Stimulated activated CD4-positive, alpha-beta T cell treated with anti-CD3 and anti-CD28 coated beads, Interleukin-12 subunit alpha, Interleukin-12 subunit beta, amount 100 ng/mL, for 24 hours (primary cell): ENCODE data around the gene EIF4E2.

Experiments used
- DNase-seq, 2 experiments: peaks; one replicate each; pipeline ENCODE4 v3.0.0-alpha.2; 2020; ENCODE audit warnings: low read depth in 2 of 2

The EIF4E2 gene

GRCh38 chr2:232550354-232551249, at the start of gene EIF4E2, which contains the start of gene TIGD1:
EIF4E2 (plus strand) TSS chr2:232550689; CDS start chr2:232550725, 36 bp downstream.
TIGD1 (minus strand) TSS chr2:232550557; CDS start chr2:232549882, 675 bp downstream.
- peak; percentile 86 to 90 for DNase-seq

GRCh38 chr2:232501331-232501771, 49.1 kb upstream of the EIF4E2 start:
- no peak for DNase-seq

DNA sequence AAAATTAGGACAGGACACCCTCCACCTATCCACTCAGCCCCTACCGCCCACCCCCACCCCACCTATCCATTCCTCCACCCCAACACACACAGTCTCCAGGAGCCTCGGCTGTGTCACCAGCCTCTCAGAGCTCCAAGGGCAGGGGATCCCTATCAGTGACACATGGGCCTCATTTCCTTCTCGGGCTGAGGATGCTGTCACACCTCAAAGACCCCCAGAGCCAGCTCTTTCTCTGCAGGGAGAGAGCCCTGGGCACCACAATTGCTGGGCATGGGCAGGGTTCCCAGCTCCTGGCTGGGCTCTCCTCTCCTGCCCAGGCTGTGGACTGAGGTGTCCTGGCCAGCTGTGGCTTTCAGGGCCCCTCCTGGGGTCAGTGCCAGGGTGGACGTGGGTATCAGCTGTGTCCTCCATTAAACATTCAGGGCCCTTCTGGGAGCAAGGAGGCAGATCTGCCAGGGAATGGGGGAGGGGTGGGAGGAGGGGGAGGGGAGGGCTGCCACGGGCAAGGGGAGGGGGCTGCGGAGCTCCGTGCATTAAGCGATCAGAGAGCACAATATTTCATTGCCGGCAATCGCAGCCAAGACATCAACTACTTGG, 48.6 kb upstream of the EIF4E2 start:
- no peak for DNase-seq

GRCh38 chr2:232502511-232502910, 48.0 kb upstream of the EIF4E2 start:
- no peak for DNase-seq

- DNase-seq = no peak
These were observed 47.3 kb upstream of the EIF4E2 start for GRCh38 chr2:232502911-232503808.

DNA sequence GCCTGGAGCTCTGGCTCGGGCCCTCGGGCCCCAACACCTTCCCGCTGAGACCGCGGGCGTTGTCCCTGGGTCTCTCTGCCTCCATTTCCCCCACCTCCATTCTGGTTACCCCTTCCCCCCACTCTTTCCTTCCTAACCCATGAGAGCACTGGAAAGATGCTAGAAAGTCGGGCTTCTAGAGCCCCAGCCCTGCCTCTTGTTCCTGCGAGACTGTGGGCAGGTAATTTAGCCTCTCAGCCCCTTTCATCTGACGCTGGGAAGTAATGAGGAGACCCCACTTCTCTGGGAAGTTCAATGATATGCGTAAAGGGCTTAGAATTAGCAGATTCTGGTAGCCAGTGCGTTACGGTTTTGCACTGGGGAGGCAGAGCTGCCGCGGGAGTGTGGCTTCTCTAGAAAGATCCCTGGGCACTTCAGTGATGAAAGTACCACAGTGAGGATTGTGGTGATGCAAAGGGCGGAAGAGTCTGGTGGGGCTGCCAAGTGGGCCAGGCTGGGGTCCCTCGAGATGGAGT, 46.6 kb upstream of the EIF4E2 start:
- no peak for DNase-seq

DNA sequence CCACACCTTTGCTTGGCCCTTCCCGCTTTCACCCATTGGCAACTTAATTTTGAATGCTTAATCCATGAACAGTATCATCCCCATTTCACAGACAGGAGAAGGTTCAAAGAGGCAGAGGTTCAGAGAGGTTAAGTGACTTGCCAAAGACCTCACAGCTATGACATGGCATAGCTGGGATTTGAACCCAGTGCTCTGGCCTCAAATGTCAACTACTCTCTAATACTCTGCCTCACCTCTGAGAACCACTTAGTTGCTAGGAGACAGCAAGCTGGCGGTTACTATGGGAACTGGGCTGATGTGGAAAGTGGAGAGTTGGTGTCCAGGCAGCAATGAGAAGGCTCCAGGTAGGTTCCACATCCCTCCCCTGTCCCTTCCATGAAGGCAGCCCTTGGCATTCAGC, 46.1 kb upstream of the EIF4E2 start:
- no peak for DNase-seq

DNA sequence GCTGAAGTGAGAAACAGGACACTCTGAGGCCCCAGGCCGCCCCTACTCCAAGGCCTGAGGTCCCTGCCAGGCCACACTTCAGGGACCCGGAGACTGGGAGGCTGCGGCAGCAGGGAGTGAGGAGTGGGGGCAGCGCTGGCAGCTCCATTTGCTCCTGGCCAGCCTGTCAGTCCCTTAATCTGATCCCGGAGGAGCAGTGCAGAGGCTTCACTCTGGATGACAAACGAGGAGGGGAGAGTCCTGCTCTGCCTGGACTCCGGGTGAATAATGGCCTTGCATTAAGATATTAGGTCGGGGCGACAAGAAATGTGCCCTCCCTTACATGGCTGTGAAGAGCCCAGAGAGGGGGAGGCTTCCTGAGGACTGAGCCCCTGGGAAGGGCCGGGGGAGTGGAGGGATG, 44.6 kb upstream of the EIF4E2 start:
- no peak for DNase-seq

DNA sequence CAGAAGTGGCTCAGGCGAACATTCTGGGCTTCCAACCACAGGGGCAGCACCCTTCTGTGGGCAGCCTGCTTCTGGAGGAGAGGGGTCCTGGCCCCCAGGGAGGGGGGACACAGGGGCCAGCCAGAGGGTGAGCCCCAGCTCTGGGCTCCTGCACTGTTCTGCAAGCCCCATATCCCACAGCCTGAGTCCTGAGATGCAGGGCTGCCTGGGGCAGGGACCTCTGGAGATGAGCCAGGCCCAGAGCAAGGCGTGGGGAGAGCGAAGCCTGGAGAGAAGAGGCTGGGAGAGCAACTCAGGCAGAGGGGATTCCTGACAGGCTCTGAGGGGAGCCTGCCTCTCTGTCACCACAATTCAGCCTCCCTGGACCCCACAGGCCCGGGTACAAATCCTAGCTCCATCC, 43.8 kb upstream of the EIF4E2 start:
- DNase-seq = no peak

DNA sequence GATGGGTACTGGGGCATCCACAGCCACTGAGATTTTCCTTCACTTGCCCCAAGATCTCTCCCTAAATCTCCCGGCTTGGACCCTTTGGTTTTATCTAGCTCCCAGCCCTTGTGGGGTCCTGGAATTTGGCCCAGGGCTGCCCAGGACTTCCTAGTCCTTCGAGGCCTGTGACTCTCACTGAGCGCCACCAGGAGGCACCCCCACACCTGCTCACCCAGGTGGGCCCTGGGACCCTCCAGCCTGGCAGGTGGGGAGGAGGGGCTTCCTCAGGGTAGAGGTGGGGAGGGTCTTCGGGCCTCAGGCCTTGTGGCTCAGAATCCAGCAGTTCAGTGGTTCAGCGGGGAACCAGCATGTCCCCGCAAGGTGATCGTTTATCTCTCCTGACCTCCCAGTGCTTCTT, 42.2 kb upstream of the EIF4E2 start:
- no peak for DNase-seq

DNA sequence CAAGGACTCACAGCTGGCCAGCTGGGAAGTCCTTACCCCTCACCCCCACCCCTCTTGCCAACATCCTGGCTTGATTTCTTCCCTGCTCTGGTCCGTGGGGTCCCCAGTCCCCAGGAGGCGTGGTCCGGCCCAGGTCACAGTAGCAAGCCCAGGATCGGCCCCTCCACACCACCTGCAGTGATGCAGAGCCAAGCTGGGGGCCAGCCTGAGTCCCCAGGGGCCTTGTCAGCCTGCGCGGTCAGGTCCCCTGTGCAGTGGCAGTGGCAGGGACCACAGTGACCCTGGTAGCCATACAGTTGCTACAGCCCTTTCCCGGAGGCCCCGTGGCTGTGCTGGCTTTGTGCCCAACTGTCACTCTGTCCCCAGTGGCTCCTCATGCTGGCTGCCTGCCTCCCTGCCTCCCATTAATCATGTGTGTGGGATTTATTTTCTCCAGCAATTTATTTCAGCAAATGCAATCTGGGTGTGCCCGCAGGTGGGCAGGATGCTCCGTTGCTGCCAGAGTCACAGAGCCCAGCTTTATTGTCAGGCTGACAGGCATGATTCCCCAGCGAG, 39.1 kb upstream of the EIF4E2 start:
- no peak for DNase-seq

DNA sequence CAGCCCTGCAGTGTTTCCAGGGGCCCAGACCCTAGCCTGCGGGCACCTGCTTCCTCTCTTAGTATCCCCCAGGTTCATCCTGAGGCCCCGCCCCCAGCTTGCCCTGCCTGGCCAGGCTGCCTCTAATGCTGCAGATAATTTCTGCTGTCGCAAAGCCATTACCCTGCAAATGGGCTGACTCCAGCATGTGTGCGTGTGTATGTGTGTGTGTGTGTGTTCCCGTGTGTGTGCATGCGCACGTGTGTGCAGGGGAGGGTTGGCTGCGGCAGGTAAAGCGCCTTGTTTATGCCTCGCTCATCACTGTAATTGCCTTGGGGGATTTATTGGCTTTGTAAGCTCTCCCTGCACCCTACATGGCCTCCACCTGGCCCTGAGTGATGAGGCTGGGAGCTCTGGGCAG, 37.9 kb upstream of the EIF4E2 start:
- no peak for DNase-seq

DNA sequence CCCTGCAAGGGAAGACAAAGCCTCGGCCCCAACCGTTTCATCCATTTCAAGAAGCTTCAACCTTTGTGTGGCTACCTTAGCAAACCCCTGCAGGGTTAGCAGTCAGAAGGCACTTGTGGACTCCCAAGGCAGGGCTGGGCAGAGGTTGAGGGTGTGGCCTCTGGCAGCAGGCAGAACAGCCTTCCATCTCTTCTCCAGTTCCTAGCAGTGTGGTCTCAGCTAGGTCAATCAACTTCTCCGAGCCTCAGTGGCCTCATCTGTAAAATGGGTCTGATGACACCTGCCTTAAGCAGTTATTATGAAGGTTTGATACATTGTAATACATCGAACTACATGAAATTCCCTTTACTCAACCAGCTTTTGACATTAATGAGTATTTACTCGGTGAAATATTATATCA, 37.1 kb upstream of the EIF4E2 start:
- no peak for DNase-seq

DNA sequence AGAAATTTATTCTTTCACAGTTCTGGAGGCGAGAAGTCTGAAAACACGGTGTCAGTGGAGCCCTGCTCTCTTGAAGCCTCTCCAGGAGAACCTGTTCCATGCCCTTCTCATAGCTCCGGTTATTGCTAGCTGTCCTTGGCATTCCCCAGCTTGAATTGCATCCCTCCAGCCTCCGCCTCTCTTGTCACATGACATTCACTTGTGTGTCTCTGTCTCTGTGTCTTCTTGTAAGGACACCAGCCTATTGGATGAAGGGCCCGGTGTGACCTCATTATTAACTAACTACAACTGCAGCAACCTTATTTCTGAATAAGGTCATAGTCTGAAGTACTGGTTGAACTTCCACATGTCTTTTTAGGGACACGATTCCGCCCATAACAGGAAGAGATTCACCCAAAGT, 34.9 kb upstream of the EIF4E2 start:
- no peak for DNase-seq

GRCh38 chr2:232516551-232516950, 33.9 kb upstream of the EIF4E2 start:
- DNase-seq = no peak

- no peak for DNase-seq
These were observed 31.6 kb upstream of the EIF4E2 start for GRCh38 chr2:232518844-232519243.

DNA sequence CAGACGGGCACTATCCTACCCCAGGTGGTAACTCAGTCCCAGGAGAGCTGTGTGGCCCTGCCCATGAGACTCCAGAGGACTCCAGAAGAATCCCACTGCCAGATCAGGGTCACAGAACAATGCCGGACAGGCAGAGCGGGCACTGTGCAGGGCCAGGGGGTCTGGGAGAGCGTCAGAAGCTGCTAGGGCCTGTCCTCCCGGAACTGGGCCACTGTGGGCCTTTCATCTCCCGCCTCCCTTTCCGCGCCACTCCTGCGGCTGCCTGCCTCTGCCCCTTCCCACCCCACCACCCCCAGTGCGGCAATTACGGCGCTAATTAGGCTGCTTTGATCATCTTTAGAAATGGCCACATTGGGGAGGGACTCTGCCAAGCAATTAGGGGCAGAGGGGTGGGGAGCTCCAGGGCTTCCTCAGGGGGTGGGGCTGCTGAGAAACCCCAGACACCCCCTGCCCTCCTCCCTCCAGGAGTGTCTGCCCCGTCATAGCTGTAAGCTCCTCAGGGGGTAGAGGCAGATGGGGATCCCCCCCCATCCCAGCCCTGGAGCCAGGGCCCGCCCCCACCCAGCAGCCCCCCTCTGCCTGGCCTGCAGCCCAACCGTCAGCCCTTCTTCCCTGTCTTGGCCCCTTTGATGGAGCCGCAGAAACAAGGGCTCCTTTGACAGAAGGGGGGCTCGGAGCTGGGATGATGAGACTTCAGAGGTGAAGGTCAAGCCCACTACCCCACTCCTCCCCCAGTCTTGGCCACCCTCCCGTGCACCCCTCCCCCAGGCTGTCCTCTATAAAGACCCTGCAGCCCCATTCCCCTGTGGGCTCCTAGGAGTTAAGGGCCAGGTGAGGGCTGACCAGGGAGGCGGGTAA, 30.7 kb upstream of the EIF4E2 start, which contains the start of gene PRSS56:
Gene PRSS56, plus strand, starts transcription at position 808 of the 858 bp plus-strand sequence. CDS start 211 bp downstream, outside the sequence.
- no peak for DNase-seq

DNA sequence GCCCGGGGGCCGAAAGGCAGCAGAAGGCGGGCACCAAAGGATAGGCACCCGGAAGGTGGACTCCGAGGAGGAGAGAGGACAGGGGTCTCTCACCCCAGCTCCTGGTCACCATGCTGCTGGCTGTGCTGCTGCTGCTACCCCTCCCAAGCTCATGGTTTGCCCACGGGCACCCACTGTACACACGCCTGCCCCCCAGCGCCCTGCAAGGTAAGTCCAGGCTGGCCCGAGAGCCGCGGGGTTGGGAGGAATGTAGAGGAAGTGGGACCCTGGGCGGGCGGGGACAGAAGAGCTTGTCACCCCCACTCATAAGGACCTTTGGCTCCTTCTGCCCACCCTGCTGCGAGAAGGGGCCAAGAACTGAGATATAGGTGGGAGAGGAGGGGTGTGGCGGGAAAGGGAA, 30.0 kb upstream of the EIF4E2 start:
- DNase-seq = no peak

DNA sequence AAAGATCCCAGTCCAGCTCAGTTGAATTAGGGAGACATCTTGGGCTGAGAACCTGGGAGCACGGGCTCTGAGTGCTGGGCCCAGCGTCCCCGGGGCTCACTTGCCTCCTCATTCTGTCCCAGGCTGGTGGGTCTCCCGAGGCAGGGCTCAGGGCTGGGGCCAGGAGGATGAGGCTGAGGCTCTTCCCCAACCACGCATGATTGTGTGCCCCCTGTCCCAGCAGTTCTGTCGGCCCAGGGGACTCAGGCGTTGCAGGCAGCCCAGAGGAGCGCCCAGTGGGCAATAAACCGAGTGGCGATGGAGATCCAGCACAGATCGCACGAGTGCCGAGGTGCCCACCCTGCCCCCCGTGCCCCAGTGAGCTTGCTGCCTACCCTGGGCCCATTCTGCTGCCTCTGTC, 29.4 kb upstream of the EIF4E2 start:
- DNase-seq = no peak

DNA sequence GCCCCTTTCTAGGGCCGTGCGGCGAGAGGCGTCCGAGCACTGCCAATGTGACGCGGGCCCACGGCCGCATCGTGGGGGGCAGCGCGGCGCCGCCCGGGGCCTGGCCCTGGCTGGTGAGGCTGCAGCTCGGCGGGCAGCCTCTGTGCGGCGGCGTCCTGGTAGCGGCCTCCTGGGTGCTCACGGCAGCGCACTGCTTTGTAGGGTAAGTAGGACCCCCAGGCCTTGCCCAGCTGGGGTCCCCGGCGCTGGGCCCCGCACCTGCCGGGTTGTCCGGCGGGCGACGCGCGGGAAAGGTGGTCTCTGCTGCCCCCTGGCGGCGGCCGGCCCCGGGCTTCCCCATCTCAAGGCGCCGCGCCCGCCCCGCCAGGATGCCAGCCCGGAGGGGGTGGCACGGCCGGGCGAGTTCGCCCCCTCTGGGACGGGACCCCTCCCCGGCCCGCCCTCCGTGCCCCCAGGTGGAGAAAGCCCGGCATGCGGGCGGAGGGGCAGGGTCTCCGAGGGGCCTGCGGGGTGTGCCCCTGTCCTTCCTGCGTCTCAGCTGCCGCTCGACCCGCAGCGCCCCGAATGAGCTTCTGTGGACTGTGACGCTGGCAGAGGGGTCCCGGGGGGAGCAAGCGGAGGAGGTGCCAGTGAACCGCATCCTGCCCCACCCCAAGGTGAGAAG, 28.4 kb upstream of the EIF4E2 start:
- DNase-seq = peak; percentile 31 to 62
